Putamen (tissue), 1 donor: ENCODE results near the gene PROP1.
"Not testable (repeated sequence)": the region's sequence is repeated elsewhere in the genome, so short reads cannot be mapped to it uniquely, and the experiment has no call there.

Experiments used
- DNase-seq: peaks from one replicate; pipeline ENCODE4 v3.0.0-alpha.2; 2016; ENCODE audit warnings: low spot score

The PROP1 gene

DNA sequence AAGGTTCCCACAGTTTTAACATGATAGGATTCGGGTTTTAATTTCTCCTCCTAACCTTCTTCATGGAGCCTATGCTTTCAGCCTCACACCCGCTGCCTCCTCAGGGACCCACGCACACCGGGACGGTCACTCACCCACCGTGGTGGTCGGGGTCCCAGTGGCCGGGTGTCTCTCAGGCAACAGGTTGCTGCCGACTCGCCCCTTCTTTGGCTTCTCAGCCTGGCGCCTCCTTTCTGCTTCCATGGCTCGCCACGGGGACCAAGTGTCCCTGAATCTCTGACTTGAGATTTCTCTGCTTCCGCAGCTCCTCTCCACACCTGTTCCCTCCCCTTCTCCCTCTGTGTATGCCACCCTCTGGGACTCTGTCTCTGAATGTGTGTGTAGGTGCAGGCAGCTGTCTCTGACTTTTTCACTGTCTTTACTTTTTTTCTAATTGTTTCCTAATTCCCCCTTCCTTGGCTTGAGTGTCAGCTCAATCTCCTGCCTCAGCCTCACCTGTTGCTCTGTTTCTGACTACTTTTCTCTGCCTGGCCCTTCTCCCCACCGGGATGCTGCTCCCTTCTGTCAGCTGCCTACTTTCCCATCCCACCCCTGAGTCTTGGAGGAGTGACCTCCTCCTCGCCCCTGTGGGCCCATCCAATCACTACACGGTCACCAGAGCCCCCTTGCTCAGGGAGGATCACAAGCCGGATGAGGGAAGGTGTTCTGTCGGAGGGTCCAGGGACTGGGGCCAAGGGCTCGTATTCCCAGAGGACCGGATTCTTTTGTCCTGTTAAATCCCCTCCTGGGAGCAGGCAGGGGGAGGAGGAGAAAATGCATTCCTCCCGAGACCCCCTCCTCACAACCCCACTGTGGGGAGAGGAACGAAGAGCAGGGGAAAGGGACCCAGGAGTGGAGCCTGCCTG is at the start of gene PROP1:
PROP1 (minus strand) TSS at position 552 of the 905 bp plus-strand sequence; CDS start at position 243, 309 bp downstream.
- DNase-seq: no peak

DNA sequence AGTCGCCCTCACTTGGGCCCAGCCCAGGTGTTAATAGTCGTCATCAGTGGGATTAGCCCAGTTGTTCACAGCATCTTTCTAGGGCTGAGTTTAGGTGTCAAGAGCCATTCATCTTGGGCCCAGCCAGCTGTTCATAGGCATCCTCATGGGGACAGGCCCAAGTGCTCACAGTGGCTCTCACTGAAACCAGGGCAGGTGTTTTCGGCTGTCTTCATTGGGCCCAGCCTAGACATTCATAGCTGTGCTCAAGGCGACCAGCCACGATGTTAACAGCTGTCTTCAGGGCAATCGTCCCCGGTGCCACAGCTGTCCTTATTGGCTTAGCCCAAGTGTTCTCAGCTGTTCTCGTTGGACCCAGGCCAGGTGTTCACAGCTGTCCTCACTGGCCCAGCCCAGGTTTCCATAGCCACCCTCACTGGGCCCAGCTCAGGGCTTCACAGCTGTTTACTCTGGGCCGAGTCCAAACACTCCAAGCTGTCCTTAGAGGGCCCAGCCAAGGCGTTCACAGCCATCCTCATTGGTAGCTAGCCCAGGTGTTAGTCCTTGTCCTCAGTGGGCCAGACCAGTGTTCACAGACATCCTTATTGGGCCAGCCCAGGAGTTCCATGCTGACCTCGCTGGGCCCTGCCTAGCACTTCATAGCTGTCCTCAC is 23.5 kb upstream of the PROP1 start:
- not testable (repeated sequence) for DNase-seq

GRCh38 chr5:178012758-178013157 is 16.7 kb upstream of the PROP1 start:
- not testable (repeated sequence) for DNase-seq

GRCh38 chr5:178011816-178012554 is 15.9 kb upstream of the PROP1 start:
- not testable (repeated sequence) for DNase-seq

DNA sequence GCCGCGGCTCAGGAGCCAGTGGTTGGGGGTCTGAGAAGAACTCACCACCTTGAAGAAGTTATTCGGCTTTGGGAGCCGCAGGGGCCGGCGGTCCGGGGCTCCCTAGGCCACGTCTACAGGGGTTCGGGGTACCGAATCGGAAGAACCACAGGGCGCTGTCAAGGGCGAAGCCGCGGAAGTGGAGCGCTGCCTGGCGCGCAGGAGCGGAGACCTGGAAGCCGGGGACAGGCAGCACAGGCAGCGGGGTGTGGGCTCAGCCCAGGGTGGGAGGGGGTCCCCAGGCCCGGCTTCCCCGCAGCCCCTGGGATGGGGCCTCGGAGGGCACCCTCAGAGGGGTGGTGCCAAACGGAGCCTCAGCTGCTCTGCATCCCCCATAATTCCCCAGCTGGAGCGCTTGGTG is 11.2 kb upstream of the PROP1 start:
- not testable (repeated sequence) for DNase-seq

DNA sequence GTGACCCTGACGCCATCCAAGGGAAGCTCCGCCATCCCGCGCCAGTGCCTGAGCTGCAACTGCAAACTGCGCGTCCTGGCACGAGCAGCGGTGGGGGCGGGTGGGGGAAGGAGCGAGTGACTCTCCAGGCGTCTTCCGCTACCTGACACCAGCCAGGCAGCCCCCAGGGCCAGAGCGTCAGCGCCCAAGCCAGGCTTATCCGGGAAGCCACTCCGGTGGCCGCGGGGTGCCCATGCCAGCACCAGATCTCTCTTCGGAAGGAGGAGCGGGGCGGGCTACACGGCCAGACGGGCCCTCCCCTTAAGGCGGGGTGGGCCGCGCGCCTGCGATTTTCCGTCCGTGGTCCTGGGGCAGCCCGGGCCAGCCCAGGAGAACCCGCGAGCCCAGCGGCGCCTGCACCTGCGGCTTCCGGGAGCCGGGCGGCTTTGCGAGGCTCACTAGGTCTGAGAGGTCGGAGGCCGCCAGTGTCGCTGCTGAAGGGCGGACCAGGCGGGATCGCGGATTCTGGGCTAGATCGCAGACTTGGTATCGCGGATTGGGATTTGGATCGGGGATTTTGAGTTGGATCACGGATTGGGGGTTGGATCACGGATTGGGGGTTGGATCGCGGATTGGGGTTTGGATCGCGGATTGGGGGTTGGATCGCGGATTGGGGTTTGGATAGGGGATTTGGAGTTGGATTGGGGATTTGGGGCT is 10.6 kb upstream of the PROP1 start:
- not testable (repeated sequence) for DNase-seq

DNA sequence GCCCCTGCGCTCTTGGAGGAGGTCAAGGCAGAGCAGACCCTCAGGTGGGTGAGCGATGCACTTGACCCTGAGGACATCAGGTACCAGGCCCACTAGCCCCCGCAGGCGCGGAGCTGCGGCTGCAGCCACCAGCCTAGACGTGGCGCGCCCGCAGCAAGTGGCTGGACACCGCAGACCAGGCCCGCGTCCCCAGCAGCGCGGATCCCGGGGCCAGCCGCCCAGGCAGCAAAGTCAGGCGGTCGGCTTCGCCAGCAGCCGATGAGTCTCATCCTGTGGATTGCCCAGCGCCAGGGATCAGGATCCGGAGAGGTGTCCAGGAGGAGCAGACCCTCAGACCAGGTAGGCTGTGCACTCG is 10.1 kb upstream of the PROP1 start:
- not testable (repeated sequence) for DNase-seq

- no peak for DNase-seq
These were observed 1.8 kb upstream of the PROP1 start for GRCh38 chr5:177997846-177998245.

GRCh38 chr5:177997319-177997670 is 1.3 kb upstream of the PROP1 start:
- no peak for DNase-seq

DNA sequence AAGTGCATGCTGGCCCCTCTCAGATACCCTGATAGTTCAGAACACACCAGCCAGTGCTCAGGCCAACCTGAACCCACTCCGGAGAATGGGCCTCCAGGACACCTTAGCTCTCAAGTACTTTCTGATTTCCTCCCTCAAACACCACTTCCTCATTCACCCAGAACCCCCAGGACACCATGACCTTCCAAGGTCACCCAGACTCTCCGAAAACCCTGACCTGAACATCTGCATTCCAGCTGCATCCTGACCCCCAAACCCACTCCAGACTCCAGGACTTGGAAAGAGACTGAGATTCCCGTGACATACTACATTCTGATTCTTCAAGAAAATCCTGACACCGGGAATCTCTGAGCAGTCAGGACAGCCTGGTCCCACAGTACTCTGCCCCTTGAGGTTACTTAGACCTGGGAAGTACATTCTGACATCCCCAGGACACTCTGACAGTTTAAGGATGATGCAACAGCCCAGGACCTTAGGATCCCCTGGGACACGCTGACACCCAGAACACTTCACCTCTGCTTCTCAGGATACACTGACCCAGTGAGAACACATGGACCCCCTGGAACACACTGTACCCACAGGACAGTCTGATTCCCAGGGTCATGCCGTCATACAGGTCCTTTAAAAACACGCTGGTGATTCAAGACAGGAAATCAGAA is 747 bp upstream of the PROP1 start:
- DNase-seq: no peak

DNA sequence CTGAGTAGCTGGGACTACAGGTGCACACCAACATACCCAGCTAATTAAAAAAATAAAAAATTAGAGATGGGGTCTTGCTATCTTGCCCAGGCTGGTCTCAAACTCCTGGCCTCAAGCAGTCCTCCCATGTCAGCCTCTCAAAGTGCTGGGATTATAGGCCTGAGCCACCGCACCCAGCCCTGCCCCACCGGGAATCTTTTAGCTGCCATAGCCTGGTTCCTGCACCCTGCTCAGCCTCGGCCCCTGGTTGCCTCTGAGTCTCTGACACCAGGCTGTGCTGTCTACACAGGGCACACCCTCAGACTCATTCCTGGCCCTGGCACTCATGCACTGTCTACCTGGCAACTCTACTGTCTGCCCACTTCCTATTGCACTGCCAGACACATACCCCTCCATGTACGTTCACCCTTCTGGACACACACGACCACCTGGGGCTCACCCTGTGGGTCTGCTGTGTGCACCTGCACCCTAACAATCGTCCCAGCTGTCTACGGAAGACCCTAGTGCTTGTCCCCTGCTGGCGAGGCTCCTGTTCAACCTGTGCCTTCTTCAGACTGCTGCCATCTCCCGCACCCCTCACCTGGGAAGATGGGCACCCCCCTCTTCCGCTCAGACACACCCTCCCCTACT is 1.4 kb downstream of the PROP1 start:
- DNase-seq: no peak

DNA sequence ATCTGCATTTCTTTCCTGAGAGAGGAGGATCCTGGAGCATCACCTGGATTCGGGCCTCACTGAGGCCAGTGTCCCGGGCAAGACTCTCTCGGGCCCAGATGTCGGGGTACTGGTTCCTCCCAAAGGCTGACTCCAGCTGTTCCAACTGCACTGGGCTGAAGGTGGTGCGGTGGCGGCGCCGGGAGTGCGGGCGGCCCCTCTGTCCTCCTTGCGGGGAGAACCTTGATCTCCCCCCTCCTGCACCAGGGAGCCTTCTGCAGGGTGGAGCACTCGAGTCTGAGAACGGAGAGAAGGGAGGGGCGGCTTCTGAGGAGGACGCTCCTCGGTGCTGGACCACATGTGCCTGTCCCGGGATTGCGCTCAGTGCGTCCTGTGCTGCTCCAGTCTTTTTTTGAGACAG is 2.0 kb downstream of the PROP1 start:
- no peak for DNase-seq

GRCh38 chr5:177992466-177992865 is 3.6 kb downstream of the PROP1 start:
- DNase-seq: no peak

- no peak for DNase-seq
These were observed 6.9 kb downstream of the PROP1 start for GRCh38 chr5:177988989-177989625.

- DNase-seq: no peak
These were observed 8.7 kb downstream of the PROP1 start for GRCh38 chr5:177987326-177987725.

- DNase-seq: no peak
These were observed 10.5 kb downstream of the PROP1 start for GRCh38 chr5:177985430-177986040.

- DNase-seq: no peak
These were observed 11.3 kb downstream of the PROP1 start for GRCh38 chr5:177984584-177985206.

DNA sequence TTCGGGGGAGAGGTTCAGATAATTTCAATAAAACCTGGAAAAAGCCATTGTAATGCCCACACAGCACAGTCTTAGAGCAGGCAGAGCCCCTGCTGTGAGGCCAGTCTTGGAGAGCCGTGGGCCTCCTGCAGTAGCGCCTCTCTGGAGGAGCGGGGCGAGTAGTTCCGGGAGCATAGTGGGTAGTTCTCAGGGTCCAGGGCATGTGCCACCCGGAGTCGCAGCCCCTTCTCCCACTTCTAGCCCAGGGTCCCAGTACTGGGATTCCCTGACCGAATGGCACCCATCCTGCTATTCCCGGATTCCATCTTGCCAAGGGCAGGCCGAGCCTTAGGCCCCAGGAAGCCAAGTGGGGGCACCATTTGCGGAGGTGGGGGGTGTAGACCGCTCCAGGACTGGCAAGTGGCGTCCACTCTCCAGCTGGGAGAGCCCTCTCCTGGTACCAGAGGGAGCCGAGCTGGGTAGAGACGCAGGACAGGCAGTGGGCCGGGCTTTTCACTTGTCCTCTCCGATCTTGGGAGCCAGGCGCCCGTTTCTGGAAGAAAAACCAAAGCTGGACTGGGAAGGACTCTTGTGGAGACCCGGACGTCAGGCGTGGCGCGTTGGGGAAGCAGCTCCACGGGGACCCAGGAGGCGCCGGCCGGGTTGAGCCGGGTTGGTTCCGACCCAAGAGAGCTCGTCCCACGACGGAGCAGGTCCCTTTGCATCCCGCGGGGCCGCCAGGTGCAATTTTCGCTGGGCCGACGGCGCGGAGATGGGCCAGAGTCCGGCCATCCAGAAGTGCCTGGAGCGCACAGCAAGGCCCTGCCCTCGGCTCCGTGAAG is 12.1 kb downstream of the PROP1 start:
- DNase-seq: no peak

- no peak for DNase-seq
These were observed 13.1 kb downstream of the PROP1 start for GRCh38 chr5:177982956-177983355.
